GM12872 (cell line): ENCODE results near the gene CYP27A1.

Experiments
- CTCF ChIP-seq: IDR thresholded peaks from 3 replicates; pipeline ENCODE4 v1.5.1; 2011; ENCODE audit warnings: low read depth, mild to moderate bottlenecking, low read length, moderate library complexity; ENCODE audit not compliant: insufficient read depth

CYP27A1 gene

DNA sequence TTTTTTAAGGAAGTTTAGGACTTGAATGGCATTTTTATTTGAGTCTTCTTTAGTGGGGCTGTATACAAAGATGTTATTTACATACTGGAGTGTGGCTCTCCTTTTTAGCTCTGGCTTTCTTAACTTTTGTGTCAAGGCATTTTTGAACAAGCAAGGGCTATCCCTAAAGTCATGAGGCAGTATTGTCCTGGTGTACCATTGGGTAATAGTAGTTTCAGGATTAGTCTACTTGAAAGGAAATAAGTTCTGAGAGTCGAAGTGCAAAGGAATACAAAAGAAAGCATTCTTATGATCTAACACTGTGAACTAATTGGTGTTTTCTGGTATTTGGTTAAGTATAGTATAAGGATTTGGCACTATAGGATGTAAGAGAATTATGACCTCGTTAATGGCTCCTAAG is 1.9 kb upstream of the CYP27A1 start:
- TF ChIP-seq CTCF: no peak

DNA sequence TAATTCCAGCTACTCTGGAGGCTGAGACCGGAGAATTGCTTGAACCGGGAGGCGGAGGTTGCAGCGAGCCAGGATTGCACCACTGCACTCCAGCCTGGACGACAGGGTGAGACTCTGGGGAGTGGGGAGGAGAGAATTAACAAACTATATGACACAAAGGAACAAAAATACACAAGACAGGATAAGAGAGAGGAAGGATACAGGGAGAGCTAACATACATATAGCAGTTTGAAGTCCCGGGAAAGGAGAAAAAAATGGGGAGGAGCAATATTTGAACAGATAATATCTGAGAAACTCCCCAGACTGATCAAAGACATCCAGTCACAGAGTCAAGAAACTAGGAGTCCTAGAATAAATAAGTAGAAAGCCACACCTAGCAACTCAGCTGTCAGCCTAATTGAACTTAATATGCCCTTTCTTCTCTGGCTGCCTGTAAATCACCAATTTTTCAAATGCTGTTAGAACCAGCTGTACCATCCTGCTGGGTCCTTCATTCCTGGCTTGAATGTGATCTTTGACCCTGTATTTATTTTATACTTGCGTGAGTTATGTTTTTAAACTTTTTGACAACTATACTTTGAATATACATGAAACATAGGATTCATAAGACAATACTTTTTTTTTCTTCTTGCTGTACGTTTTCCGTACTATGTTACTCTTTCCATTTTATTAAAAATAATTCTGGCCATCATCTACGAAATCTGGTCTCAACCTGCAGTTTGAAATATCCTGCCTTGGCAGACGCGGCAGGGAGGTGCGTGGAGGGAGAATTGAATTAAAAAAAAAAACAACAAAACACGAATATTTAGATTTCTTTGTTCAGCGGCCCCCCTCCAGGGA is 876 bp upstream of the CYP27A1 start:
- no peak for TF ChIP-seq CTCF

DNA sequence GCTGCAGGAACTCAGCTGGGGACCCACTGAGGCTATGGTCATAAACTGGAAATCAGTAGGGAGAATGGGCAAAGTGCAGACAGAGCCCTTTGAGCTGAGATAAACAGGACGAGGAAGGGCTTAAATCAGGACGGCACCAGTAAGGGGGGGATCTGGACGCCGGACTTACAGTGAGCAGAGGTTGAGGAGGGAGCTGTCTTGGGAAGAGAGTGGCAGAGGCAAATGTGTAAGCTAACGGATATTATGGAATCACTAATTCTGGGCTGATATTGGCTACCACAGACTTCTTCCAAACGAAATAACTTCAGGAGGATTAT is 539 bp downstream of the CYP27A1 start:
- no peak for TF ChIP-seq CTCF

DNA sequence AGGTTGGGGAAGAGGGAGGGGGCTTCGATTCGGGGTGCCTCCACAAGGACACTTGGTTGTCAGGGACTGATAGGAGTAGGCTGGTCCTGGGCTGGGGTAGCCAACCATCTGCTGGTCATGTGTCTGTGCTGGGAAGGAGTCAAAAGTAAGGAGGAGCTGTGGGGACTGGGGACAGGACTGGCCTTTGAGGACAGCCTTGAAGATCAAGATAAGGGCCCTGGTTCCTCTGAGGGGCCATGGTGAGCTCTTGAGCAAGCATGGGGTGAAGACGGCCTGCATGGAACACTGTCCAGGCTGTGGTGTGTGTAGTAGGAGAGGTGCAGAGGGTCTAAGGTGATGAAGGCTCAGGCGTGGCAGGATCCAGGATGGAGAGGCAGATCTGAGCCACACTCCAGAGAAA is 1.7 kb downstream of the CYP27A1 start:
- TF ChIP-seq CTCF: no peak

DNA sequence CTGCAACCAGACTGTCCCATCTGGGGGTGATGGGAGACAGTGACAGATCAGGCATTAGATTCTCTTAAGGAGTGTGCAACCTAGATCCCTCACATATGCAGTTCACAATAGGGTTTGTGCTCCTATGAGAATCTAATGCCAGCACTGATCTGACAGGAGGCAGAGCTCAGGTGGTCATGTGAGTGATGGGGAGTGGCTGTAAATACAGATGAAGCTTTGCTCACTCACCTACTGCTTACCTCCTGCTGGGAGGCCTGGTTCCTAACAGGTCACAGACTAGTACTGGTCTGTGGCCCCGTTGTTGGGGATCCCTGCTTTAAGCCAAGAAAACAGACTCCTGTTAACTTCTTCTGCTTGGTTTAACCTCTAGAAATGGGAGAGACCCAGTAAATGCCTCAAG is 3.2 kb downstream of the CYP27A1 start:
- TF ChIP-seq CTCF: no peak

GRCh38 chr2:218786133-218786532 is 4.2 kb downstream of the CYP27A1 start:
- TF ChIP-seq CTCF: no peak

DNA sequence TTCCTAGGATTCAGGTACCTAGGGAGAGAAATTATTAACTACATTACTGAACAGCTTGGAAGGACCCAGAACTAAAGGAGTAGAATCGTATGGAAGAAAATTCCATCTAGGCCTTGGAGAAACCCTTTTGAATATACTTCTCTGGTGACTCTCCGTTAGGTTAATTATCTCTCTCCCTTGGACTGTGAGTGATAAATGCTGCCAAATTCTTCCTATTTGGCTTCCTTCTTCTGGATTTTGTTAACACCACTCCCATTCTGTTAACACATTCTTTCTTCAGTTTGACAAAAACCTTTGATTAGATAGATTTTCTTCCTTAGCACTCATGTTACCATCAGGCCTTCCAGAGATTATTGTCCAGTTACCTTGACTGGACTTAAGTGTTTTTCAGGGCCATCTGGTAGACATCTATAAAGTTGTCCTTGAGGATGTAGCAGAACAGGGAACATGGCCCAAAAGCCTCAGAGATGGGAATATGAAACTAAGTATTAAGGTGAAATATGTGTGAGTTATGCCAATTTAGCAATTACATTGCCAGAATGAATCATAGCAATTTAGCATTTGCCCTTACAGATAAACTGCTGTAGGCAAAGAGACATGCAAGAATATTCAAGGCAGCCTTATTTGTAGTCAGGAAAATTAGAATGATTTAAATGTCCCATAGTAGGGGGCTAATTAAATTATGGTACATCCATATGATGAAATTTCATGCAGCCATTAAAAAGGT is 6.7 kb downstream of the CYP27A1 start:
- no peak for TF ChIP-seq CTCF
